CD14-positive monocyte (primary cell): Measurements from ENCODE around the gene ZDHHC8. TPM values are rescaled to one million over a fixed set of nuclear protein-coding genes. Genes with fewer than 3 reads are reported as not detected.

Experiments
- DNase-seq, 3 donors: peaks; one replicate each; pipeline ENCODE4 v3.0.0-alpha.2; 2011 to 2022
- H2AFZ ChIP-seq: 2 replicates; pipeline ENCODE4 v1.6.0; 2012; ENCODE audit warnings: mild to moderate bottlenecking, low read depth, low read length, inconsistent platforms; ENCODE audit not compliant: insufficient read depth, poor library complexity, severe bottlenecking
- H3K27ac ChIP-seq, 2 donors: 1 replicate in 1 of 2; 2 replicates in 1 of 2; pipeline ENCODE4 v1.5.1; 2012 to 2013; ENCODE audit warnings: low read length in 2 of 2, control low read depth in 1 of 2, inconsistent platforms in 1 of 2, low read depth in 1 of 2, mild to moderate bottlenecking in 1 of 2
- H3K27me3 ChIP-seq, 2 donors: one replicate each; pipeline versions ENCODE4 v1.6.0 to v1.6.1; 2011 to 2013; ENCODE audit warnings: low read length in 2 of 2; ENCODE audit not compliant: control insufficient read depth in 2 of 2, insufficient read depth in 2 of 2
- H3K36me3 ChIP-seq, 2 donors: replicated peaks in 1 of 2; 1 replicate in 1 of 2; 2 replicates in 1 of 2; pipeline versions ENCODE4 v1.5.1 to v1.6.1; 2012 to 2013; ENCODE audit warnings: low read length in 2 of 2, control low read depth in 1 of 2, inconsistent platforms in 1 of 2, mild to moderate bottlenecking in 1 of 2; ENCODE audit not compliant: insufficient read depth in 2 of 2, control insufficient read depth in 1 of 2
- H3K4me1 ChIP-seq, 2 donors: 1 replicate in 1 of 2; 2 replicates in 1 of 2; pipeline versions ENCODE4 v1.5.1 to v1.6.1; 2012 to 2013; ENCODE audit warnings: low read length in 2 of 2, control low read depth in 1 of 2, inconsistent platforms in 1 of 2, mild to moderate bottlenecking in 1 of 2, moderate library complexity in 1 of 2; ENCODE audit not compliant: insufficient read depth in 2 of 2, control insufficient read depth in 1 of 2
- H3K4me2 ChIP-seq: replicated peaks from 2 replicates; pipeline ENCODE3; 2012; ENCODE audit warnings: low read length, moderate library complexity, mild to moderate bottlenecking; ENCODE audit not compliant: poor library complexity, severe bottlenecking; ENCODE audit errors: extremely low read depth
- H3K4me3 ChIP-seq, 3 experiments: fragments of 200-600 bp in 1 of 3; sonication (generic) in 1 of 3; replicated peaks in 1 of 3; 1 replicate in 2 of 3; 2 replicates in 1 of 3; pipeline ENCODE4 v1.5.1; 2011 to 2013; ENCODE audit warnings: low read length in 3 of 3, mild to moderate bottlenecking in 3 of 3, control low read depth in 2 of 3, low read depth in 2 of 3, inconsistent platforms in 1 of 3, moderate library complexity in 1 of 3
- H3K79me2 ChIP-seq: 2 replicates; pipeline ENCODE4 v1.6.0; 2012; ENCODE audit warnings: mild to moderate bottlenecking, control low read depth, inconsistent platforms, low read length, moderate library complexity; ENCODE audit not compliant: insufficient read depth
- H3K9ac ChIP-seq: 2 replicates; pipeline ENCODE4 v1.6.0; 2017; ENCODE audit warnings: low read length, mild to moderate bottlenecking; ENCODE audit not compliant: insufficient read depth, poor library complexity, severe bottlenecking
- H3K9me3 ChIP-seq, 2 donors: replicated peaks in 1 of 2; 1 replicate in 1 of 2; 2 replicates in 1 of 2; pipeline versions ENCODE4 v1.5.1 to v1.6.1; 2012 to 2013; ENCODE audit warnings: low read length in 2 of 2, control low read depth in 1 of 2; ENCODE audit not compliant: control insufficient read depth in 1 of 2, insufficient read depth in 1 of 2
- H4K20me1 ChIP-seq: 2 replicates; pipeline ENCODE4 v1.6.0; 2012; ENCODE audit warnings: mild to moderate bottlenecking, low read length, control low read depth, moderate library complexity; ENCODE audit not compliant: insufficient read depth
- H3K27ac Mint-ChIP-seq, 7 donors: one replicate each; pipeline ENCODE4 v1.8.0; 2020; ENCODE audit warnings: mild to moderate bottlenecking in 7 of 7, mixed read lengths in 7 of 7, moderate library complexity in 6 of 7, inconsistent platforms in 2 of 7
- H3K27me3 Mint-ChIP-seq, 3 donors: one replicate each; pipeline ENCODE4 v1.8.0; 2021 to 2022; ENCODE audit warnings: low read depth in 3 of 3, mild to moderate bottlenecking in 3 of 3, mixed read lengths in 3 of 3, moderate library complexity in 3 of 3, inconsistent platforms in 1 of 3
- H3K36me3 Mint-ChIP-seq, 2 donors: one replicate each; pipeline ENCODE4 v1.8.0; 2020; ENCODE audit warnings: mixed read lengths in 2 of 2, inconsistent platforms in 1 of 2, mild to moderate bottlenecking in 1 of 2
- H3K4me1 Mint-ChIP-seq: one replicate; pipeline ENCODE4 v1.8.0; 2020; ENCODE audit warnings: mild to moderate bottlenecking, mixed read lengths
- H3K4me3 Mint-ChIP-seq, 2 donors: one replicate each; pipeline ENCODE4 v1.8.0; 2020; ENCODE audit warnings: mild to moderate bottlenecking in 2 of 2, mixed read lengths in 2 of 2, moderate library complexity in 1 of 2
- H3K9me3 Mint-ChIP-seq, 7 donors: one replicate each; pipeline ENCODE4 v1.8.0; 2020 to 2022; ENCODE audit warnings: mixed read lengths in 7 of 7, mild to moderate bottlenecking in 6 of 7, moderate library complexity in 6 of 7, inconsistent platforms in 2 of 7
- CTCF ChIP-seq: fragments of 200-600 bp; IDR thresholded peaks from one replicate; pipeline ENCODE4 v1.8.0; 2022; ENCODE audit warnings: antibody characterized with exemption, mild to moderate bottlenecking
- WGBS: methylation state at CpG from one replicate; pipeline ENCODE4 v1.1.5; 2013; ENCODE audit warnings: missing lambda C conversion rate; ENCODE audit not compliant: insufficient coverage; 5-methylcytosine and 5-hydroxymethylcytosine counted together
- intact Hi-C, 2 donors: fragments of 100-400 bp; cut with micrococcal nuclease; formaldehyde crosslinking; loops; one replicate each; pipeline versions ENCODE4 v1.15.0 to v1.15.1; 2023
- polyA plus RNA-seq, 3 donors: library from polyadenylated mRNA; depleted of rRNA in 1 of 3; unstranded in 2 of 3; stranded (reverse) in 1 of 3; fragments of 300-500 nt in 2 of 3; fragments of >200 nt in 1 of 3; fragmentation: Illumina TruSeq in 2 of 3; gene quantifications; 1 replicate in 2 of 3; 2 replicates in 1 of 3; pipeline ENCODE4 v1.2.3, GENCODE V29; 2012 to 2021

Gene ZDHHC8
- polyA plus RNA-seq, 3 donors, result 0.73 to 76.3 (median 1.1) TPM

DNA sequence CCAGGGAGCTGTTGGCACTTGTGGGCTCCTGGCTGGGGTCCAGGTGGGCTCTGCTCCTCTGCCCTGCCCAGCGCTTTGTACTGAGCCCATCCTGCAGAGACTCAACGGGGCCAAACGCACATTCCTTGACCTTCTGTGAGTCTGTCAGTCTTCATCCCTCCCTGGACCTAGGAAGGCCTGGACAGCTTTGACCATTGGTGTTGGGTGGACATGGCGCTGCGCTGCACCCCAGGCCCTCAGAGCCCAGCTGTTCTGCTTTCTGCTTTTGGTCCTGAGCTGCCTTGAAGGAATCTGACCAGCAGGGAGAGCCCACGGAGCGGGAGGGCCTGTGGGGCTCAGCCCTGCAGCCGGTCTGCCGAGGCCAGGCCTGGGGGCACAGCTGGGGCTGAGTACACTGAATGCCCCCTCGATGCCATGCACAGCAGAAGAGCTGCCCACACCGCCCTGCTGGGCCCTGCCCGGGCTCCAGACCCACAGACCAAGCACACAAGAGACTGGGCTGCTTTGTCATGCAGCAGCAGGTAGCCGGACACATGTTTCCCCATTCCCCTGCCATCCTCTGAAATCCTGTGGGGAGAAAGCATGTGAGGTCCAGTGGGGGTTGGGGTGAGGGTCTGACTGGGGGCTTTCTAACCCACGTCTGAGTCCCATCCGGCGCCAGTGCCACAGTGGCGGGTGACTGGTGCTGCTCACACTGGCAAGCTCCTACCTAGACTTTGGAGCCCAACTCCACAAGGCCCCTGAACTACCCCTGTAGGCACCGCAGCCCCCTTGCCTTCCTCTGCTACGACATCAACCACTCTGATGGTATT, 43.4 kb downstream of the ZDHHC8 start:
- Histone ChIP-seq H3K9ac (no peak overlapping the region), H4K20me1 (no peaks in the 10 kb centered on the region), H3K36me3 (no peaks in the 10 kb centered on the region), H3K4me1 (no peaks in the 10 kb centered on the region), H2AFZ (no peak overlapping the region), H3K27me3 (no peaks in the 10 kb centered on the region), H3K4me3 (no peak overlapping the region), H3K79me2 (no peaks in the 10 kb centered on the region), H3K4me2 (no peak overlapping the region), H3K9me3 (no peaks in the 10 kb centered on the region), H3K27ac (no peak overlapping the region)
- no peak for TF ChIP-seq CTCF
- Mint-ChIP-seq H3K27ac (no peak overlapping the region), H3K9me3 (no peaks in the 10 kb centered on the region), H3K4me1 (no peaks in the 10 kb centered on the region), H3K27me3 (peaks cover 1 to 4% (median 3%) of the 10 kb centered on the region in 3 donors), H3K36me3 (no peaks in the 10 kb centered on the region), H3K4me3 (no peak overlapping the region)
- DNase-seq, result no peak
- intact Hi-C loops, result no loop called here
- 79% methylated on average over 10 of the region's 19 CpGs for WGBS

- Histone ChIP-seq H4K20me1 (no peaks in the 10 kb centered on the region), H3K4me1 (no peaks in the 10 kb centered on the region), H2AFZ (no peak overlapping the region), H3K9me3 (no peaks in the 10 kb centered on the region), H3K27me3 (no peaks in the 10 kb centered on the region), H3K9ac (no peak overlapping the region), H3K36me3 (no peaks in the 10 kb centered on the region), H3K79me2 (no peaks in the 10 kb centered on the region), H3K27ac (no peak overlapping the region), H3K4me2 (no peak overlapping the region), H3K4me3 (no peak overlapping the region)
- no peak for TF ChIP-seq CTCF
- peaks cover 1 to 4% (median 3%) of the 10 kb centered on the region in 3 donors for H3K27me3 Mint-ChIP-seq
- no peaks in the 10 kb centered on the region for H3K36me3 Mint-ChIP-seq
- no peak overlapping the region for H3K4me3 Mint-ChIP-seq
- no peaks in the 10 kb centered on the region for H3K9me3 Mint-ChIP-seq
- WGBS, result 81% methylated on average over 11 of the region's 12 CpGs
- no peak overlapping the region for H3K27ac Mint-ChIP-seq
- no peaks in the 10 kb centered on the region for H3K4me1 Mint-ChIP-seq
- intact Hi-C loops, result no loop called here
- no peak for DNase-seq
Measured at GRCh38 chr22:20175597-20175900, 43.9 kb downstream of the ZDHHC8 start.
